Pulmonary artery endothelial cell (primary cell): ENCODE results near the gene ABHD16B. TPM values are rescaled to one million over a fixed set of nuclear protein-coding genes. Genes with fewer than 3 reads are reported as not detected.
A peak's percentile ranks its signal among the peaks of the same experiment; 100 is the strongest.
"Not testable (repeated sequence)": the region's sequence is repeated elsewhere in the genome, so short reads cannot be mapped to it uniquely, and the experiment has no call there.

ENCODE experiments used
- DNase-seq: peaks from one replicate; pipeline ENCODE4 v3.0.0-alpha.2; 2011; ENCODE audit warnings: low read depth, low spot score
- total RNA-seq: library from RNA; depleted of rRNA; stranded (reverse); fragments of >200 nt; gene quantifications from 2 replicates; pipeline ENCODE4 v1.2.3, GENCODE V29; 2014

Gene ABHD16B
- total RNA-seq, 1 donor from 2014 or later, result not detected

GRCh38 chr20:63834491-63834880 is 26.8 kb upstream of the ABHD16B start:
- DNase-seq, result no peak

- peak; percentile 68 for DNase-seq
These were observed 26.1 kb upstream of the ABHD16B start for GRCh38 chr20:63835021-63835858.

- no peak for DNase-seq
These were observed 24.6 kb upstream of the ABHD16B start for GRCh38 chr20:63836458-63837344.

GRCh38 chr20:63837479-63837878 is 23.8 kb upstream of the ABHD16B start:
- no peak for DNase-seq

GRCh38 chr20:63839620-63840019 is 21.7 kb upstream of the ABHD16B start:
- no peak for DNase-seq

GRCh38 chr20:63840405-63840828 is 20.9 kb upstream of the ABHD16B start:
- DNase-seq, result no peak

- no peak for DNase-seq
These were observed 19.0 kb upstream of the ABHD16B start for GRCh38 chr20:63842258-63842657.

- DNase-seq, result no peak
These were observed 18.1 kb upstream of the ABHD16B start for GRCh38 chr20:63843222-63843621.

- no peak for DNase-seq
These were observed 17.5 kb upstream of the ABHD16B start for GRCh38 chr20:63843778-63844177.

GRCh38 chr20:63844511-63844991 is 16.7 kb upstream of the ABHD16B start:
- DNase-seq, result no peak

- DNase-seq, result no peak
These were observed 15.0 kb upstream of the ABHD16B start for GRCh38 chr20:63846128-63846771.

- DNase-seq, result no peak
These were observed 14.4 kb upstream of the ABHD16B start for GRCh38 chr20:63846888-63847236.

GRCh38 chr20:63847237-63848002 is 13.9 kb upstream of the ABHD16B start:
- no peak for DNase-seq

GRCh38 chr20:63848003-63848911 is 13.0 kb upstream of the ABHD16B start:
- no peak for DNase-seq

GRCh38 chr20:63850689-63851547 is 10.4 kb upstream of the ABHD16B start:
- DNase-seq, result no peak

- DNase-seq, result not testable (repeated sequence)
These were observed 9.8 kb upstream of the ABHD16B start for GRCh38 chr20:63851548-63851943.

- not testable (repeated sequence) for DNase-seq
These were observed 7.6 kb upstream of the ABHD16B start for GRCh38 chr20:63853733-63854068.

GRCh38 chr20:63854069-63854765 is 7.1 kb upstream of the ABHD16B start:
- DNase-seq, result no peak
